GM13977 (cell line): ENCODE data around the gene NUP155.
"Not testable (repeated sequence)": the region's sequence is repeated elsewhere in the genome, so short reads cannot be mapped to it uniquely, and the experiment has no call there.

Experiments used
- DNase-seq: peaks from one replicate; pipeline ENCODE4 v3.0.0; 2012; ENCODE audit warnings: low spot score
- in situ Hi-C: fragments of 300-500 bp; cut with MboI; formaldehyde crosslinking; loops from one replicate; pipeline ENCODE4 v1.12.0; 2022; ENCODE audit warnings: low sequenced_read_pairs, low pct_unique_long_range_greater_than_20kb, mixed read lengths, inconsistent platforms; ENCODE audit not compliant: unreplicated experiment
- TF ChIP-seq, protein P1 (sequence below): IDR thresholded peaks from 2 replicates; pipeline ENCODE4 v1.5.1; 2012; ENCODE audit warnings: mild to moderate bottlenecking, control low read depth; ENCODE audit not compliant: insufficient read depth; ENCODE audit errors: extremely low read depth, missing control alignments

The NUP155 gene

GRCh38 chr5:37323607-37324006, 47.3 kb downstream of the NUP155 start:
- DNase-seq = no peak
- TF ChIP-seq, protein P1, sequence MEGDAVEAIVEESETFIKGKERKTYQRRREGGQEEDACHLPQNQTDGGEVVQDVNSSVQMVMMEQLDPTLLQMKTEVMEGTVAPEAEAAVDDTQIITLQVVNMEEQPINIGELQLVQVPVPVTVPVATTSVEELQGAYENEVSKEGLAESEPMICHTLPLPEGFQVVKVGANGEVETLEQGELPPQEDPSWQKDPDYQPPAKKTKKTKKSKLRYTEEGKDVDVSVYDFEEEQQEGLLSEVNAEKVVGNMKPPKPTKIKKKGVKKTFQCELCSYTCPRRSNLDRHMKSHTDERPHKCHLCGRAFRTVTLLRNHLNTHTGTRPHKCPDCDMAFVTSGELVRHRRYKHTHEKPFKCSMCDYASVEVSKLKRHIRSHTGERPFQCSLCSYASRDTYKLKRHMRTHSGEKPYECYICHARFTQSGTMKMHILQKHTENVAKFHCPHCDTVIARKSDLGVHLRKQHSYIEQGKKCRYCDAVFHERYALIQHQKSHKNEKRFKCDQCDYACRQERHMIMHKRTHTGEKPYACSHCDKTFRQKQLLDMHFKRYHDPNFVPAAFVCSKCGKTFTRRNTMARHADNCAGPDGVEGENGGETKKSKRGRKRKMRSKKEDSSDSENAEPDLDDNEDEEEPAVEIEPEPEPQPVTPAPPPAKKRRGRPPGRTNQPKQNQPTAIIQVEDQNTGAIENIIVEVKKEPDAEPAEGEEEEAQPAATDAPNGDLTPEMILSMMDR = no peak
- in situ Hi-C loops = no loop called here

GRCh38 chr5:37319037-37319782, 51.7 kb downstream of the NUP155 start:
- DNase-seq = no peak
- TF ChIP-seq, protein P1 = no peak
- in situ Hi-C loops = no loop called here

- DNase-seq = no peak
- TF ChIP-seq, protein P1 = no peak
- in situ Hi-C loops = no loop called here
These were observed 54.9 kb downstream of the NUP155 start for GRCh38 chr5:37316027-37316426.

- in situ Hi-C loops = no loop called here
- DNase-seq = no peak
- TF ChIP-seq, protein P1 = no peak
These were observed 60.5 kb downstream of the NUP155 start for GRCh38 chr5:37310360-37310759.

DNA sequence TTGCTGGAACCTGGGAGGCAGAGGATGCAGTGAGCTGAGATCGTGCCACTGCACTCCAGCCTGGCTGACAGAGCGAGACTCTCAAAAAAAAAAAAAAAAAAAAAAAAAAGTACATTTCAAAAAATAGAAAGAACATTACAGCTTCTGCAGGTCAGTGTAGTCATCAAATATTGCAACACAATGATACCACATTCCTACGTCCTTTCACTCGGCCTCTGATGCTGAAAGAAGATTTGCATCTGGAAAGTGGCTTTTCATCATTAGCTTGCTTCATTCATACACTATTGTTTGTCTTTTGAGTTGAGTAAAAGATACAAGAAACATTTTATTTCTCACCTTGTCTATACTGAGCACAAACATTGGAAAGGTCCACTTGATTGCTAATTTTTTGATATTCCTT, 62.1 kb downstream of the NUP155 start:
- in situ Hi-C loops = no loop called here
- DNase-seq = no peak
- TF ChIP-seq, protein P1 = no peak

- TF ChIP-seq, protein P1 = no peak
- in situ Hi-C loops = no loop called here
- DNase-seq = no peak
These were observed 66.0 kb downstream of the NUP155 start for GRCh38 chr5:37304888-37305287.

DNA sequence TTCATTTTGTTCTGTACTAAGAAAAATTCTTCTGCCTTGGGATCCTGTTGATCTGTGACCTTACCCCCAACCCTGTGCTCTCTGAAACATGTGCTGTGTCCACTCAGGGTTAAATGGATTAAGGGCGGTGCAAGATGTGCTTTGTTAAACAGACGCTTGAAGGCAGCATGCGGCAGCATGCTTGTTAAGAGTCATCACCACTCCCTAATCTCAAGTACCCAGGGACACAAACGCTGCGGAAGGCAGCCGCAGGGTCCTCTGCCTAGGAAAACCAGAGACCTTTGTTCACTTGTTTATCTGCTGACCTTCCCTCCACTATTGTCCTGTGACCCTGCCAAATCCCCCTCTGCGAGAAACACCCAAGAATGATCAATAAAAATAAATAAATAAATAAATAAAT, 74.6 kb downstream of the NUP155 start:
- DNase-seq, in situ Hi-C loops: not testable (repeated sequence)
